Heart left ventricle (tissue), 16 donors: ENCODE data around the gene KCTD11. TPM values are rescaled to one million over a fixed set of nuclear protein-coding genes. Genes with fewer than 3 reads are reported as not detected.

Experiments
- ATAC-seq, 4 donors: fragments of 200-7000 bp; cut with Tn5 transposase; one replicate each; pipeline ENCODE4 v1.9.1; 2020 to 2022; ENCODE audit warnings: moderate library complexity in 4 of 4, mild to moderate bottlenecking in 3 of 4, moderate number of reproducible peaks in 1 of 4
- DNase-seq, 5 donors: peaks; one replicate each; pipeline ENCODE4 v3.0.0-alpha.2; 2020
- H3K27ac ChIP-seq, 12 donors: fragments of 200-600 bp; sonication (generic) in 4 of 12; one replicate each; pipeline versions ENCODE4 v1.5.0 to v1.8.0; 2016 to 2022; ENCODE audit warnings: mild to moderate bottlenecking in 2 of 12
- H3K27me3 ChIP-seq, 9 donors: fragments of 200-600 bp; sonication (generic) in 2 of 9; one replicate each; pipeline versions ENCODE4 v1.5.1 to v1.8.0; 2016 to 2022; ENCODE audit warnings: mild to moderate bottlenecking in 3 of 9
- H3K36me3 ChIP-seq, 9 donors: fragments of 200-600 bp; sonication (generic) in 2 of 9; one replicate each; pipeline versions ENCODE4 v1.5.0 to v1.8.0; 2018 to 2022; ENCODE audit warnings: mild to moderate bottlenecking in 2 of 9
- H3K4me1 ChIP-seq, 12 donors: fragments of 200-600 bp; sonication (generic) in 4 of 12; one replicate each; pipeline versions ENCODE4 v1.5.0 to v1.8.0; 2016 to 2022; ENCODE audit warnings: mild to moderate bottlenecking in 3 of 12
- H3K4me3 ChIP-seq, 12 donors: fragments of 200-600 bp; sonication (generic) in 4 of 12; one replicate each; pipeline versions ENCODE4 v1.5.0 to v1.8.0; 2017 to 2022; ENCODE audit warnings: mild to moderate bottlenecking in 9 of 12, moderate library complexity in 4 of 12
- H3K9me3 ChIP-seq, 12 donors: fragments of 200-600 bp; sonication (generic) in 4 of 12; one replicate each; pipeline versions ENCODE4 v1.5.0 to v1.8.0; 2016 to 2022; ENCODE audit warnings: mild to moderate bottlenecking in 1 of 12
- POLR2A ChIP-seq, 2 donors: fragments of 450-650 bp; IDR thresholded peaks; one replicate each; pipeline ENCODE4 v1.6.1; 2017; ENCODE audit warnings: antibody characterized with exemption in 2 of 2, mild to moderate bottlenecking in 2 of 2, moderate library complexity in 2 of 2
- WGBS, 4 donors: extraction: QIAGEN DNeasy Blood & Tissue Kit in 2 of 4; methylation state at CpG; one replicate each; pipeline versions ENCODE4 v1.1.5 to v1.1.7; 2013 to 2018; 5-methylcytosine and 5-hydroxymethylcytosine counted together
- intact Hi-C, 10 donors: fragments of 100-400 bp; cut with DNase I; formaldehyde crosslinking; loops; one replicate each; pipeline versions ENCODE4 v1.11.1 to v1.14.2; 2022
- polyA plus RNA-seq, 2 donors: library from polyadenylated mRNA; stranded (reverse); fragments of 200-250 nt; gene quantifications; one replicate each; pipeline ENCODE4 v1.2.3, GENCODE V29; 2013
- total RNA-seq, 9 donors: library from RNA; depleted of rRNA in 2 of 9; stranded (reverse); fragments of >200 nt in 2 of 9; fragmentation: NEBNext Ultra II Directional in 3 of 9; extraction: Animal tissue kit (Norgen Biotek cat#: 25700) in 3 of 9; gene quantifications; one replicate each; pipeline versions ENCODE4 v1.1.0 to v1.2.4, GENCODE V29; 2016 to 2023
- TF ChIP-seq, protein P1 (sequence below), 12 donors: fragments of 200-600 bp; sonication (generic) in 4 of 12; IDR thresholded peaks; one replicate each; pipeline versions ENCODE4 v1.5.0 to v1.8.0; 2018 to 2022; ENCODE audit warnings: antibody characterized with exemption in 12 of 12, mild to moderate bottlenecking in 5 of 12
- donor health status: ischemic (EF 13 %, LVEDD 7.1; RV severe dilation, severe dysfunction).
- donor health status: healthy with polysubstance abuse.
- donor health status: DM: no; HTN: yes; CAD: no.
- donor health status: DM: no; HTN: no; CAD: no.
- donor health status: ischemic (EF 25% LVEDD 6.9; RV normal size, moderate dysfunction).
- donor health status: ischemic (EF 25% LVEDD 5.7; RV mildly dilated, moderate dysfunction).
- donor health status: healthy.
- donor health status: DM: yes; HTN: yes; CAD: no.
- donor health status: ischemic (EF 35%, LVEDD 5.7; RV mildly dilated, moderate dysfunction).
- donor health status: nonischemic (EF 11% LVEDD 7.7; RV severe dilation, severe dysfunction).
- donor health status: DM: yes; HTN: yes; CAD: no.
- donor health status: PGD.
- donor health status: ischemic (EF 29% LVEDD 5.4; RV normal size, mild dysfunction).
- donor health status: nonischemic (EF 23%, LVEDD 6.1; RV moderate dilation, normal function).

KCTD11 gene
- total and polyA plus RNA-seq, 11 donors, result 3.4 to 9.6 (median 6.4) TPM

DNA sequence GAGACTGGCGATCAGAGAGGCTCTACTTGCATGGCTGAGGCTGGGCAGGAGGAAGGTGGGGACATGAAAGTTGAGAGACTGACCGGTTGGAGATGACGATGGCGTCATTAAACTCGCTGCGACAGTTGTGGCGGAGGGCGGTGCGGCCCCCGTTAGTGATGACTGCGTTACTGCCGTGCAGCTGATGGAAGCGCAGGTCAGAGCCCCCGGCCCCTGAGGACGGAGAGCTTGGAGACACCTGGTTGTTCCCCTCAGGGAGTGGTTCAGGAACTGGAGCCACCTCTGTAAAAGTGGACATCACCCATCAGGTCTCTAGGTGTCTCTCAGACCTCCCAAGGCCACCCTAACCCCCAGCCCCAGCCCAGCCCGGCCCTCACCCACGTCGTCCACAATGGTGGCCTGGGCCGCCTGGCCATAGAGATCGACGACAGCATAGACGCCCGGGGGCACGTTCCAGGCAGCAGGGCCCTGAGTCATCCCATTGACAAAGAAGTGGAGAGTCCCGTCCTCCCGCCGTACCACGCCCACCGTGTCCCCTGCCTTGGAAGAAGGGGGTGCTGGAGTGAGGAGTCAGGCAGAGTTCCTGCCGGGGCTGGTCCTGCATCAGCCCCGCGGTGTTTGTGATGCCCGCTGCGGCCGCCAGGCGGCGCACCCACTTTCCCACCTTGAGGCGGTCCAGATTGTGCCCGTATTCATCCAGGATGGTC, 28.1 kb upstream of the KCTD11 start:
- H3K9me3 ChIP-seq, result no peaks in the 10 kb centered on the region
- no peak overlapping the region for H3K27ac ChIP-seq
- peaks cover 0 to 17% (median 9%) of the 10 kb centered on the region in 12 donors for H3K4me1 ChIP-seq
- DNase-seq (peak in 3 of 5 donors; percentile 52 to 77 (median 61)), ATAC-seq (peak in 2 of 4 donors; percentile 22 to 40)
- TF ChIP-seq, protein P1, sequence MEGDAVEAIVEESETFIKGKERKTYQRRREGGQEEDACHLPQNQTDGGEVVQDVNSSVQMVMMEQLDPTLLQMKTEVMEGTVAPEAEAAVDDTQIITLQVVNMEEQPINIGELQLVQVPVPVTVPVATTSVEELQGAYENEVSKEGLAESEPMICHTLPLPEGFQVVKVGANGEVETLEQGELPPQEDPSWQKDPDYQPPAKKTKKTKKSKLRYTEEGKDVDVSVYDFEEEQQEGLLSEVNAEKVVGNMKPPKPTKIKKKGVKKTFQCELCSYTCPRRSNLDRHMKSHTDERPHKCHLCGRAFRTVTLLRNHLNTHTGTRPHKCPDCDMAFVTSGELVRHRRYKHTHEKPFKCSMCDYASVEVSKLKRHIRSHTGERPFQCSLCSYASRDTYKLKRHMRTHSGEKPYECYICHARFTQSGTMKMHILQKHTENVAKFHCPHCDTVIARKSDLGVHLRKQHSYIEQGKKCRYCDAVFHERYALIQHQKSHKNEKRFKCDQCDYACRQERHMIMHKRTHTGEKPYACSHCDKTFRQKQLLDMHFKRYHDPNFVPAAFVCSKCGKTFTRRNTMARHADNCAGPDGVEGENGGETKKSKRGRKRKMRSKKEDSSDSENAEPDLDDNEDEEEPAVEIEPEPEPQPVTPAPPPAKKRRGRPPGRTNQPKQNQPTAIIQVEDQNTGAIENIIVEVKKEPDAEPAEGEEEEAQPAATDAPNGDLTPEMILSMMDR (IDR thresholded peaks at IDR 0.05), result peak; percentile 54 to 80 (median 72)
- no peak for TF ChIP-seq POLR2A (IDR thresholded peaks at IDR 0.05)
- peaks cover 0 to 79% (median 70%) of the 10 kb centered on the region in 9 donors for H3K36me3 ChIP-seq
- whole genome bisulfite sequencing, 4 donors, result 64 to 70% (median 67%) methylated on average over 33 to 39 of the region's 39 CpGs
- H3K4me3 ChIP-seq, result no peak overlapping the region
- intact Hi-C loops, result no loop called here
- no peaks in the 10 kb centered on the region for H3K27me3 ChIP-seq

DNA sequence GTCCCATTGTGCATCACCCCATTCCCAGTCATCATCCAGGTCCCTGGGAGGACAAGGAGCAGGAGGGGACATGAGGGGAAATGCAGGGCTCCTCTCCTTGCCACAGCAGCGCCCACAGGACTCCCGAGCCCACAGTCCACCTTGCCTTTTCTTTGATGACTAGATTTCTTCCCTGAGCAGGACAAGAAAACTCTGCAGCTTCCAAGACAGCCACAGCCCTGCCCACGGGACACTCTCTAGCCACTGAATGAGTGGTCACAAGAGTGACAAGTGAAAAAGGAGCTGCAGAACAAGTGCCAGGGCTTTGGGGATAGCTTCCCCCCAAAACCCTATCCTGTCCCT, 27.6 kb upstream of the KCTD11 start:
- WGBS, 4 donors, result 88 to 90% (median 89%) methylated on average over 3 of the region's 3 CpGs; no CpG with 5 or more reads in 1 of the 4 donors
- ATAC-seq, result no peak

DNA sequence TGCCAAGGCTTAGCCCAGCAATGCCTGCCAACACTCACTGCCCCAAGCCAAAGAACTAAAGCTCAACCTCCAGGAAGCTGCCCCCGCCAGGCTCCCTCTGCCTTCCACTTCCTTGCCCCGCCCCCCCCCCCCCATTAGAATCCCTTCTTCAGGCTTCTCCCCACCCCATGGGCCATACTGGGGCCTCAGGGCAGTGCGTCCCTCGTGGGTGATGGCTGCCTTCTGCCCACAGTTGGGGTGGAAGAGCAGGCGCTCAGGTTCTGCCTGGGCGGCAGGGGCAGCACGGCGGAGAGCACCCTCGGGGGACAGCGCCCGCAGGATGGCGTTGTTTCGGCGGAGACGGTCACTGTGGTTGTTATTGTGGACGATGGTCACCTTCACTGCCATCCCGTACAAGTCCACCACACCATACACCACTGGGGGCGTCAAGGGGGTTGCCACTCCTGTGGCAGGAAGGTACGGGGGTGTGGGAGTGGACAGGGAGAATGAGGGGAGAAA, 26.9 kb upstream of the KCTD11 start:
- H3K36me3 ChIP-seq, result peaks cover 0 to 68% (median 64%) of the 10 kb centered on the region in 9 donors

More for the DNA sequence above, 27.6 kb upstream of the KCTD11 start:
- no peak overlapping the region for H3K4me3 ChIP-seq
- H3K4me1 ChIP-seq, result peaks cover 0 to 17% (median 9%) of the 10 kb centered on the region in 12 donors
- intact Hi-C loops, result no loop called here
- peaks cover 0 to 74% (median 67%) of the 10 kb centered on the region in 9 donors for H3K36me3 ChIP-seq
- no peaks in the 10 kb centered on the region for H3K9me3 ChIP-seq
- no peak for DNase-seq
- no peaks in the 10 kb centered on the region for H3K27me3 ChIP-seq
- H3K27ac ChIP-seq, result no peak overlapping the region
- TF ChIP-seq, protein P1 (IDR thresholded peaks at IDR 0.05), result peak in 2 of 12 donors; percentile 4 to 18
- TF ChIP-seq POLR2A (IDR thresholded peaks at IDR 0.05), result no peak

DNA sequence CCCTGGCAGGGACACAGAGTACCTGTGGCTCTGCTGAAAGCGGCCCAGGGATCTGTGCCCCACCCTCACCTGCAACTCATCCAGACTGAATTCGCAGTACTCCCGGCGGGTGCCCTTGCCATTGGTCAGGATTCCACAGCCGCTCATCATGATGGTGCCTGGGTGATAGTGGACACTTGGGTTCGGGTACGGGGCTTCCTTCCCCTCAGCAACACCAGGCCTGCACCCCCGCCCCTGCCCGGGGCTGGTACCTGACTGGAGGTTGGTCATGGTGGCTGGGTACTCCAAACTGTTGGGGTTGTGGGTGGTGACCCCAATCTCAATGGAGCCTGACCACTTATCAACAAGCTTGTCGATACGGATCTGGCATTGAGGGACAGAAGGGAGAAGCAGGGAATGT, 25.8 kb upstream of the KCTD11 start:
- H3K9me3 ChIP-seq, result no peaks in the 10 kb centered on the region
- H3K27ac ChIP-seq, result no peak overlapping the region
- TF ChIP-seq, protein P1 (IDR thresholded peaks at IDR 0.05), result no peak
- no peak for TF ChIP-seq POLR2A (IDR thresholded peaks at IDR 0.05)
- H3K4me1 ChIP-seq, result peaks cover 0 to 24% (median 16%) of the 10 kb centered on the region in 12 donors
- peaks cover 0 to 57% (median 53%) of the 10 kb centered on the region in 9 donors for H3K36me3 ChIP-seq
- H3K4me3 ChIP-seq, result no peak overlapping the region
- 82 to 91% (median 85%) methylated on average over 5 to 11 of the region's 11 CpGs for WGBS, 4 donors
- ATAC-seq, result no peak
- H3K27me3 ChIP-seq, result no peaks in the 10 kb centered on the region
- DNase-seq, result no peak
- intact Hi-C loops, result no loop called here

More for the DNA sequence above, 26.9 kb upstream of the KCTD11 start:
- DNase-seq (no peak), ATAC-seq (no peak)
- intact Hi-C loops, result no loop called here
- 92 to 96% (median 93%) methylated on average over 18 to 19 of the region's 19 CpGs for WGBS, 4 donors
- H3K9me3 ChIP-seq, result no peaks in the 10 kb centered on the region
- TF ChIP-seq, protein P1 (IDR thresholded peaks at IDR 0.05), result no peak
- TF ChIP-seq POLR2A (IDR thresholded peaks at IDR 0.05), result no peak
- peaks cover 0 to 17% (median 10%) of the 10 kb centered on the region in 12 donors for H3K4me1 ChIP-seq
- no peaks in the 10 kb centered on the region for H3K27me3 ChIP-seq
- no peak overlapping the region for H3K27ac ChIP-seq
- H3K4me3 ChIP-seq, result no peak overlapping the region
